ENCODE results near the gene DPH6.

DNA sequence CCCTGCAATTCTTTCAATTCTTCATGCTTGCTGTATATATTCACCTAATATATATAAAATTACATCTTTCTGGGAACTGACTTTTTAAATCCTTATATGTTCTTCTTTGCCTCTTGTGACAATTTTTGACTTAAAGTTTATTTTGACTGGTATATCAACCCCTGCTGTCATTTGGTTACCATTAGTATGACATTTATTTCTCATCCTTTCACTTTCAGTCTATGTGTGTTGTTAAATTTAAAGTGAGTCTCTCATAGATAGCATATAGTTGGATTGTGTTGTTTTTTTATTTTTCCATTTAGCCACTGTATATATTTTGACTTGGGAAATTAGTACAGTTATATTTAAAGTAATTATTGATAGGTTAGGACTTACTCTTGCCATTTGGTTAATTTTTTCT is 194.9 kb downstream of the DPH6 start:
- TF ChIP-seq, protein P1, sequence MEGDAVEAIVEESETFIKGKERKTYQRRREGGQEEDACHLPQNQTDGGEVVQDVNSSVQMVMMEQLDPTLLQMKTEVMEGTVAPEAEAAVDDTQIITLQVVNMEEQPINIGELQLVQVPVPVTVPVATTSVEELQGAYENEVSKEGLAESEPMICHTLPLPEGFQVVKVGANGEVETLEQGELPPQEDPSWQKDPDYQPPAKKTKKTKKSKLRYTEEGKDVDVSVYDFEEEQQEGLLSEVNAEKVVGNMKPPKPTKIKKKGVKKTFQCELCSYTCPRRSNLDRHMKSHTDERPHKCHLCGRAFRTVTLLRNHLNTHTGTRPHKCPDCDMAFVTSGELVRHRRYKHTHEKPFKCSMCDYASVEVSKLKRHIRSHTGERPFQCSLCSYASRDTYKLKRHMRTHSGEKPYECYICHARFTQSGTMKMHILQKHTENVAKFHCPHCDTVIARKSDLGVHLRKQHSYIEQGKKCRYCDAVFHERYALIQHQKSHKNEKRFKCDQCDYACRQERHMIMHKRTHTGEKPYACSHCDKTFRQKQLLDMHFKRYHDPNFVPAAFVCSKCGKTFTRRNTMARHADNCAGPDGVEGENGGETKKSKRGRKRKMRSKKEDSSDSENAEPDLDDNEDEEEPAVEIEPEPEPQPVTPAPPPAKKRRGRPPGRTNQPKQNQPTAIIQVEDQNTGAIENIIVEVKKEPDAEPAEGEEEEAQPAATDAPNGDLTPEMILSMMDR (IDR thresholded peaks at IDR 0.05) = no peak
- TF ChIP-seq POLR2A (IDR thresholded peaks at IDR 0.05) = no peak

Data from Peyer's patch (tissue), 4 donors.